BJ (cell line): ENCODE data around the gene HBE1. TPM values are rescaled to one million over a fixed set of nuclear protein-coding genes. Genes with fewer than 3 reads are reported as not detected.

ENCODE experiments used
- CTCF ChIA-PET: fragments of 350-600 bp; formaldehyde crosslinking; extraction: SDS; loops from one replicate; lab custom pipeline; 2021; ENCODE audit warnings: antibody characterized with exemption, inconsistent platforms; lab: Yijun Ruan, JAX
- POLR2A ChIA-PET: fragments of 300-600 bp; sonication (Branson Sonifier 250); formaldehyde crosslinking; extraction: SDS; loops from one replicate; lab custom pipeline; 2021; ENCODE audit warnings: antibody characterized with exemption; lab: Charles Lee
- DNase-seq: peaks from one replicate; pipeline ENCODE4 v3.0.0-alpha.2; 2011; ENCODE audit warnings: low read depth
- H3K27me3 ChIP-seq: 2 replicates; pipeline ENCODE4 v1.6.0; 2011; ENCODE audit warnings: low read length; ENCODE audit not compliant: control insufficient read depth, insufficient read depth
- H3K36me3 ChIP-seq: 2 replicates; pipeline ENCODE4 v1.5.1; 2011; ENCODE audit warnings: low read length; ENCODE audit not compliant: control insufficient read depth, insufficient read depth
- H3K4me3 ChIP-seq: 2 replicates; pipeline ENCODE4 v1.5.1; 2011; ENCODE audit warnings: low read depth, mild to moderate bottlenecking, control low read depth, low read length
- polyA plus RNA-seq: library from polyadenylated mRNA; depleted of rRNA; stranded (reverse); fragments of >200 nt; gene quantifications from 2 replicates; pipeline ENCODE4 v1.2.3, GENCODE V29; 2011
- TF ChIP-seq, protein P1 (sequence below): IDR thresholded peaks from 2 replicates; pipeline ENCODE4 v1.5.1; 2011; ENCODE audit warnings: low read depth, mild to moderate bottlenecking, control low read depth, inconsistent platforms, low read length, moderate library complexity; ENCODE audit not compliant: insufficient read depth

The HBE1 gene
- polyA plus RNA-seq, 1 experiment: not detected

DNA sequence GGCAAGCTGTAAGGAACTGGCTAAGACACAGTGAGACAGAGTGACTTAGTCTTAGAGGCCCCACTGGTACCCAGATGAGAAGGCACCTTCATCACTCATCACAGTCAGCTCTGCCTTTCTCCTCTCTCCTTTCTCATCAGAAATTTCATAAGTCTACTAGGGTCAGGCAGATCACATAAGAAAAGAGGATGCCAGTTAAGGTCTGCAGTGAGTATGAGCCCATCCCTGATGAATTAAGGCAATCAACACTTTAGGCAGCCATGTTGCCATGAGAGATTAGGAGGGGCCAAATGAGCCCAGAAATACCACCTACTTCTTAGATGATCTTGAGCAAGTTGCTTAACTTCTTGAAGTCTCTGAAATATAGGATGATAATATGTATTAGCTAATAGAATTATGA lies 11.9 kb upstream of the HBE1 start:
- Histone ChIP-seq H3K4me3 (no peak overlapping the region), H3K36me3 (no peaks in the 10 kb centered on the region), H3K27me3 (no peaks in the 10 kb centered on the region)
- TF ChIP-seq, protein P1, sequence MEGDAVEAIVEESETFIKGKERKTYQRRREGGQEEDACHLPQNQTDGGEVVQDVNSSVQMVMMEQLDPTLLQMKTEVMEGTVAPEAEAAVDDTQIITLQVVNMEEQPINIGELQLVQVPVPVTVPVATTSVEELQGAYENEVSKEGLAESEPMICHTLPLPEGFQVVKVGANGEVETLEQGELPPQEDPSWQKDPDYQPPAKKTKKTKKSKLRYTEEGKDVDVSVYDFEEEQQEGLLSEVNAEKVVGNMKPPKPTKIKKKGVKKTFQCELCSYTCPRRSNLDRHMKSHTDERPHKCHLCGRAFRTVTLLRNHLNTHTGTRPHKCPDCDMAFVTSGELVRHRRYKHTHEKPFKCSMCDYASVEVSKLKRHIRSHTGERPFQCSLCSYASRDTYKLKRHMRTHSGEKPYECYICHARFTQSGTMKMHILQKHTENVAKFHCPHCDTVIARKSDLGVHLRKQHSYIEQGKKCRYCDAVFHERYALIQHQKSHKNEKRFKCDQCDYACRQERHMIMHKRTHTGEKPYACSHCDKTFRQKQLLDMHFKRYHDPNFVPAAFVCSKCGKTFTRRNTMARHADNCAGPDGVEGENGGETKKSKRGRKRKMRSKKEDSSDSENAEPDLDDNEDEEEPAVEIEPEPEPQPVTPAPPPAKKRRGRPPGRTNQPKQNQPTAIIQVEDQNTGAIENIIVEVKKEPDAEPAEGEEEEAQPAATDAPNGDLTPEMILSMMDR: no peak
- DNase-seq: no peak
- ChIA-PET POLR2A (no interaction called here), CTCF (interaction anchor here (0.6 to 2.0 kb wide), 3 partner anchors 9 to 1691 kb away, joined by 3 to 5 read pairs (median 3); no protein-coding TSS in a partner anchor)

DNA sequence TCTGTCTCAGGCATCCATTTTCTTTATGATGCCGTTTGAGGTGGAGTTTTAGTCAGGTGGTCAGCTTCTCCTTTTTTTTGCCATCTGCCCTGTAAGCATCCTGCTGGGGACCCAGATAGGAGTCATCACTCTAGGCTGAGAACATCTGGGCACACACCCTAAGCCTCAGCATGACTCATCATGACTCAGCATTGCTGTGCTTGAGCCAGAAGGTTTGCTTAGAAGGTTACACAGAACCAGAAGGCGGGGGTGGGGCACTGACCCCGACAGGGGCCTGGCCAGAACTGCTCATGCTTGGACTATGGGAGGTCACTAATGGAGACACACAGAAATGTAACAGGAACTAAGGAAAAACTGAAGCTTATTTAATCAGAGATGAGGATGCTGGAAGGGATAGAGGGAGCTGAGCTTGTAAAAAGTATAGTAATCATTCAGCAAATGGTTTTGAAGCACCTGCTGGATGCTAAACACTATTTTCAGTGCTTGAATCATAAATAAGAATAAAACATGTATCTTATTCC lies 10.9 kb upstream of the HBE1 start:
- H3K36me3 ChIP-seq: no peaks in the 10 kb centered on the region
- DNase-seq: peak; percentile 97
- H3K4me3 ChIP-seq: no peak overlapping the region
- ChIA-PET POLR2A (no interaction called here), CTCF (interaction anchor here (0.6 to 3.3 kb wide), 3 partner anchors 8 to 79 kb away, joined by 3 to 11 read pairs (median 5); no protein-coding TSS in a partner anchor)
- TF ChIP-seq, protein P1: no peak
- no peaks in the 10 kb centered on the region for H3K27me3 ChIP-seq

DNA sequence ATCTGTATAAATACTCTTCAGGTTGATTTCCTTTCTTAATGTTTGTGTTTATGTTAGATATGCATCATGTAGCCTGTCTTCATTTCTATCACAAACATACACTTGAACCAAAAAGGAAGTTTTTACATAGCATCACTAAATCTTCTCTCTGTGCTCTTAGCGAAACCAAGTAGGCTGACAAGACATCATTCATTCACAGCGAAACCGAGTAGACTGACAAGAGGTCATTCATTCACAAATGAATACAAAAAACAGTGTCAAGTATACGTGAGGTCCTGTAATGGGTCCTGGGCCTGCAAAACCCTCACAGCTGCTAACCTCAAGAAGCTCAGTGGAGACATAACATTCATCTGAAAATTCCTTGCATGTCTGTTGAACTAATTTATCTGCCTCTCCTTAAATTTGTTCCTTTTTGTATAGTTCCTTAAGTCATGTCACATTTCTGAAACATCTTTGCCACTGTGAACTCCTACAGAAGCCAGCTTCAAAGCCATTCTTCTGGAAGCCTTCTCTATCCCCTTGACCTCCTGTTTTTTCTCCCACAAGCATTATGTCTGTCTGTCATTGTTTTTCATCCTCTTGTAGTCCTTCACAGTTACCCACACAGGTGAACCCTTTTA lies 9.8 kb upstream of the HBE1 start:
- TF ChIP-seq, protein P1: no peak
- DNase-seq: no peak
- CTCF ChIA-PET: interaction anchor here (1.0 to 3.3 kb wide), 3 partner anchors 9 to 85 kb away, joined by 3 to 11 read pairs (median 5); no protein-coding TSS in a partner anchor
- Histone ChIP-seq H3K4me3 (no peak overlapping the region), H3K27me3 (no peaks in the 10 kb centered on the region), H3K36me3 (no peaks in the 10 kb centered on the region)
- POLR2A ChIA-PET: no interaction called here

DNA sequence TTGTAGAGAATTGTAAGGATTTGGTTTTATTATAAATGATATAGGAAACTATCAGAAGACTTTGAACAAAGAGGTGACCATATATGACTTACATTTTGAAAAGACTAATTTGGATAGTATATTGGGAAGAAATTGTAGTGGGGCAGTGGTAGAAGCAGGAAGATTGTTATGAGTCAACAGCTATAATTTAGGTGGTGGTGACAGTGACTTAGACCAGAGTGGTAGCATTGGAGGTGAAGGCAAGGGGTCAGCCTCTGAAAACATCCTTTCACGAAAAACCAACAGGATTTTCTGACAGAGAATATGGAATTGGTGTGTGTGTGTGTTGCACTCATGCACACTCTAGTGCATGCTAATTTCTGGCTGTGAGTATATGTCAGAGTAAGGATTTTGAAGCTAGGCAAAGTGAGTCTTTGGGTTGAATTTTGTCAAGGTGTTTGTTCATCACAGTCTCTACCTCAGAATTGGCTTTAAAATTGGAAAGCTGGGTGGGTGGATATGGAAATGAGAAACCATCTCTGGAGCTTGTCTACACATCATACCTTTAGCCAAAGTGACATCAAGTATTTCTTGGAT lies 8.2 kb upstream of the HBE1 start:
- ChIA-PET POLR2A (interaction anchor here (0.6 kb wide), 1 partner anchor 10 kb away, joined by 3 read pairs; no protein-coding TSS in a partner anchor), CTCF (interaction anchor here (1.2 to 3.3 kb wide), 3 partner anchors 11 to 17 kb away, joined by 3 to 11 read pairs (median 5); no protein-coding TSS in a partner anchor)
- H3K4me3 ChIP-seq: no peak overlapping the region

DNA sequence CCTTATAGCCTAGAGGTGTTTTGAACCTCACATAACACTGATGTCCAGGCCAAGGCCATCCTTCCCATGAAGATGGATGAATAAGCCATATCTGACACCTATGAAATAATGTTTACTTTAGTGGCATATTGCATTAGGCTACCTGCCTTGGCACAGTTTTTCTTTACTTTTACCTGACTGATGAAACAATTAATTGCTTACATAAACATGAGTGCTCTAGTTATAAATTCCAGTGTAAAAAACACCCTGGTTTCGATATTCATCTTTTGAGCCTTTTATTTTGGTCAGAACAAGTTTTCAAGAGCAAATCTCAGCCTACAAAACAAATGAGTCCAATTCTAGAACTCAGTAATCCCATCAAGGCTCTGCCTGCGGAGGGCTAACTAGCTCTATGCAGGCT lies 7.0 kb upstream of the HBE1 start:
- Histone ChIP-seq H3K27me3 (no peaks in the 10 kb centered on the region), H3K4me3 (no peak overlapping the region), H3K36me3 (no peaks in the 10 kb centered on the region)
- CTCF ChIA-PET: interaction anchor here (0.6 kb wide), 1 partner anchor 1427 kb away, joined by 3 read pairs; no protein-coding TSS in a partner anchor
- POLR2A ChIA-PET: no interaction called here
- TF ChIP-seq, protein P1: no peak
- DNase-seq: no peak

More for the DNA sequence above, 8.2 kb upstream of the HBE1 start:
- no peaks in the 10 kb centered on the region for H3K36me3 ChIP-seq
- no peaks in the 10 kb centered on the region for H3K27me3 ChIP-seq
- DNase-seq: no peak
- TF ChIP-seq, protein P1: no peak
